Right ventricle myocardium inferior (tissue), 1 donor: ENCODE data around the gene POLR2C. TPM values are rescaled to one million over a fixed set of nuclear protein-coding genes. Genes with fewer than 3 reads are reported as not detected.
A peak's percentile ranks its signal among the peaks of the same experiment; 100 is the strongest.

Experiments
- ATAC-seq: fragments of 200-7000 bp; cut with Tn5 transposase; one replicate; pipeline ENCODE4 v1.9.1; 2020; ENCODE audit warnings: mild to moderate bottlenecking, moderate library complexity
- DNase-seq: peaks from one replicate; pipeline ENCODE4 v3.0.0; 2021; ENCODE audit errors: missing footprints
- intact Hi-C: fragments of 100-400 bp; cut with DNase I; formaldehyde crosslinking; loops from one replicate; pipeline ENCODE4 v1.11.0; 2022
- total RNA-seq: library from RNA; stranded (reverse); fragmentation: NEBNext Ultra II Directional; extraction: Animal tissue kit (Norgen Biotek cat#: 25700); gene quantifications from one replicate; pipeline ENCODE4 v1.2.1, GENCODE V29; 2021
- donor health status: DM: no; HTN: yes; CAD: no; lungs with severe emphysema.

The POLR2C gene
- total RNA-seq, 1 donor from 2014 or later, result 37.1 TPM

DNA sequence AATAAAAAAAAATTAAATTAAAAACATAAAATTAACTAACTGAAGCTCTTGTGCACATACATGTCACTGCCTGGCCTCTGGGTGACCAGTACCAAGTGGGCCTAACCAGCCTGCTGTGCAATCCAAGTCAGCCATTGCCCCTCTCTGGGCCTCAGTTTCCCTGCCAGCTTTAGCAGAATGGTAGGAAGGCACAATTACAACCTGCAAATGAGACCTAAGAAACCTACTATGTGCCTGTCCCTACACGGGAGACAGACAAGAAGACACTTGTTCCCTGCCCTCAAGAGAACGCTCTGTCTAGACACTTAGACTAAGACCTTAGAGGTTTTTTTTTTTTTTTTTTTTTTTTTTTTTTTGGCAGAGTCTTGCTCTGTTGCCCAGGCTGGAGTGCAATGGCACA lies 17.0 kb upstream of the POLR2C start:
- DNase-seq, result no peak
- no peak for ATAC-seq
- intact Hi-C loops, result no loop called here

DNA sequence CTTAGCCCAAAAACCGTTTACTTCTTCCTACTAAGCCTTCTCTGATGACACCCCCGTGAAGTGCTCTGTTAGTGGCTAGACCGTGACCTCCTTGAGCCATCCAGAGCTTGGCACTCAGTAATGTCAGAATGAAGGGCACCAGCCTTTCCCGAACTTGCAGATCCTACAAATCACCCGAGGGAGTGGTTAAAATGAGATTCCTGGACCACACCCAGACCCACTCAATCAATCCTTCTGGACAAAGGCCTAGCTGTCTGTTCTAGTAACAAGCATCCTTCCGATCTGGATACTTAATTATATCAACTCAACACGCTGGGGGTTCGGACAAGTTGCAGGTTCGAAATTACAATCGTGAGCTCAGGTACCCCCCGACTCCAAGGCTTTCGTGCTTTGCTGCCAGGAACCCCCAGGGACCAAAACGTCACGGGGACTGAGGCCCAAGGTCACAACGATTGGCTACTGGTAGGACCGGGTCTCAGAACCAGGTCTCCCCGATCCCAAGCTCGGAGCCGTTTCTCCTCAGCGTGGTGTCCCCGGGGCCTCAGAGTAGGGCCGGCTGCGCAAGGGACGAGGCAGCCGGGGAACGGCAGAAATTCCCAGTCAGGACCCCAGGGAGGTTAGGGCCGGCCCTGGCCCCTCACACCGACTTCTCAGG lies 15.8 kb upstream of the POLR2C start:
- DNase-seq (no peak), ATAC-seq (peak; percentile 24)
- intact Hi-C loops, result loop anchor here (2.0 kb wide), 1 partner anchor 72 kb away; no protein-coding TSS in a partner anchor

DNA sequence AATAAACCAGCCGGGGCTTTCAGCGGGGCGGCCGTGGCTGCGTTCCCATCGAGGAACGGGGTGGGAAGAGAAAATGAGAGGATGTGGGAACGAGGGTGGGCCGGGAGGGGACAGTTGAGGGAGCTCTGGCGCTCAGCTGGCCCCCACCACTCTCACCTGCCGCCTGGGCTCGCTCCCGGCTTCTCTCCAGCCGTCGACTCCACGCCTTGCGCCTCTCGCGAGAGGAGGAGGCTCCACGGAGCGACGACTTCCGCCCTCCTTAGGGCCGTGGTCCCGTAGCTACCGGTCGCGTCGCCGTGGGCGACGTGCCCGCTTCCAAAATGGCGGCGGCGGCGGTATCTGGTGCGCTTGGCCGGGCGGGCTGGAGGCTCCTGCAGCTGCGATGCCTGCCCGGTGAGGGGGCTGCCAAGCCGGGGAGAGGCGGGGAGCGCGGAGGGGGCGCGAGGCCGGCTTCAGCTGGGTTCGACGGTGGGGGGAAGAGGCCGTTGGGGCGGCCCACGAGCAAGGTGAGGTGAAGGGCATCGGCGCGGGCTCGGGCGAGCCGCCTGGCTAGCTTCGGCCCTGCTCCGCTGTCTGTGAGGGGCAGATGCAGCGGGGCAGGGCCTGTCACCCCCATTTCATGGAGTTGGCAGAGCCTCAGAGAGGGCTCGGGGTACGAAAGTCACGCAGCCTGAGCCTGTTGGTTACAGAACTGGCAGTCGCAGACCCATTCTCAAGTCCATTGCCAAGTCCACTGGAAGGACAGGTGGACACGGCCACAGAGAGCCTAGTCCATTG lies 15.1 kb upstream of the POLR2C start, which contains the start of the genes CIAPIN1 and COQ9:
Gene CIAPIN1 (minus strand): TSS at position 200 of the 777 bp plus-strand sequence. CDS start 6,457 bp downstream, outside the sequence.
Gene COQ9 (plus strand): TSS at position 294 of the 777 bp plus-strand sequence. CDS start 27 bp downstream, at position 321.
- intact Hi-C loops, result loop anchor here (2.0 kb wide), 1 partner anchor 71 kb away; no protein-coding TSS in a partner anchor

DNA sequence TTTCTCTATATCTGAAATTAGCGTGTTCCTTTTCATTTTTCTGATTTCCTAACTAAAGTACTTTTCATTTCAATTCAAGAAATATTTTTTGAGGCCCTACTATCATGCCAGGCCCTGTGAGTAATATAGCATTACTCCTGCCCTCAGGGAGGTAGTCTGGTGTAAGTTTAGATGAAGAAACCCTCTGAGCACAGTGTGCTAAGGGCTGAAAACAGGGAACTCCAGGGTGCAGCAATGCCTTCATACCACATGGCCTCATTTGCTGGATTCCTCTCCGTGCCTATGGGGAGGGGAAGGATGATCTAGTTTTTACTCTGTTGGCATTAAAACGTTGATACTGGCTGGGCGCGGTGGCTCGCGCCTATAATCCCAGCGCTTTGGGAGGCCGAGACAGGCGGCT lies 10.5 kb upstream of the POLR2C start:
- DNase-seq, result no peak
- no peak for ATAC-seq
- intact Hi-C loops, result no loop called here

More for the DNA sequence above, 15.1 kb upstream of the POLR2C start, which contains the start of the genes CIAPIN1 and COQ9:
- peak; percentile 99 for ATAC-seq
- DNase-seq, result peak; percentile 98

DNA sequence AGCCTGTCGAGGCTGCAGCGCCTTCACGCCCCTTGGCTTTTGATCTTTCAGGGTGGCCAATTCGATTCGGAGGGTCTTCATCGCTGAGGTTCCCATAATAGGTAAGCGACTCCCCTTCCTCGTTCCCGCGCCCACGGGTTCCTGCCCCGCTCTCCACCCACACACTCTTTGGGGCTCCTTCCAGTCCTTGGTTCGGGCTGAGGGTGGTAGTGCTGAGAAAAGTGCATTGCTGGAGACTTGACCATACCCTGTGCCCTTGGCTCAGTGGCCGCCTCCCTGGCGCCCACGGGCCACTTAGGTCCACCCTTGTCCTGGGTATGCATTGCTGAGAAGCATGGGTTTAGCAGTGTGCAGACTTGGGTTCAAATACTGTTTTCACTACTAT lies 491 bp downstream of the POLR2C start:
- DNase-seq (no peak), ATAC-seq (peak; percentile 52)
- intact Hi-C loops, result no loop called here

DNA sequence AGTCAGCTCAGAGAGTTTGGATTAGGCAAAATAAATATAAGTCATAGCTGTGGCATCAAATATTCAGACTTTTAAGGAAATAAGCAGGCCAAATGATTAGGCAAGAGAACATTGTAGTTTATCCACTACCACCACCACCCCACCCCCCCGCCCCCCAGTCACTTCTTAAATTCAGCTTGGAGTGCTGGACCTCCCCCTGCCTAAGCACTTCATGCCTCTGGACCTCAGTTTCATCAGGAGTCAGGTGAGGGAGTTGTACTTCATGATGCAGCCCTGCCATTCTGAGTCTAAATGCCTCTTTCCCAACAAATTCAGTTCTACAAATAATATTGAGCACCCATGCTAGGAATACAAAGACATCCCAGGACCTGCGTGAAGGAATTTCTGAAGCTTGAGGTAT lies 2.0 kb downstream of the POLR2C start:
- no peak for DNase-seq
- no peak for ATAC-seq
- intact Hi-C loops, result no loop called here

DNA sequence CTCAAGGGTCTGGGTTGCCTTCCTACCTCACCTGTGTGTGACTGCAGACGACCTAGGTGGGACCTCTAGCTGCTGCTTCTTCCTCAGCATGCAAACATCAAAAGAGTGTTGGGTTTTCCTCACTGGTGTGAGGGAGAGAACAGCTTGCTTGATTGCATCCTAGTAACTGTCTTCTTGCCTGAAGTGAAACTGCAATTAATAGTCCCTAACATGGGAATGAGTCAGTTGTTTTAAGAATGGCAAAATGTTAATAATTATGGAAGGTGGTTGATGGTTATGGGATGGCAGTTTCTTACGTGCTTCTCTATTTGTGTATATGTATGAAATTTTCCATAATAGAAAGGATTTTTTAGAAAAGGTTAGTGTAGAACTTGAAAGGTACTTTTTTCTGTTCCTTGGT lies 5.9 kb downstream of the POLR2C start:
- DNase-seq (no peak), ATAC-seq (no peak)
- intact Hi-C loops, result no loop called here

DNA sequence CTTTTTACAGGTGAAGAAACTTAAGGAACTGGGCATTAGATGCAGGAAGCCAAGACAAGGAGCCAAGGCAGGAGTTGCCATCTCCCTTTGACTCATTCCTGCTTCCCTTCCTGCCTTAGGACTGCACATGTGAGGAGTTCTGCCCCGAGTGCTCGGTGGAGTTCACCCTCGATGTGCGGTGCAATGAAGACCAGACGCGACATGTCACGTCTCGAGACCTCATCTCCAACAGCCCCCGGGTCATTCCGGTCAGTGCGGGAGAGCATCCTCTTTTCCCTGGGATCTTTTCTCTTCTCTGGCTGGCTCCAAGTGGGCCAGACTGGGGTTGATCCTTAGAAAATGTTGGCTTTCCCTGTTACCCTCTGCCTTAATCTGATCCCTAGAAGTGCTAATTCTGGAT lies 6.6 kb downstream of the POLR2C start:
- ATAC-seq, result no peak
- intact Hi-C loops, result no loop called here
- DNase-seq, result no peak

DNA sequence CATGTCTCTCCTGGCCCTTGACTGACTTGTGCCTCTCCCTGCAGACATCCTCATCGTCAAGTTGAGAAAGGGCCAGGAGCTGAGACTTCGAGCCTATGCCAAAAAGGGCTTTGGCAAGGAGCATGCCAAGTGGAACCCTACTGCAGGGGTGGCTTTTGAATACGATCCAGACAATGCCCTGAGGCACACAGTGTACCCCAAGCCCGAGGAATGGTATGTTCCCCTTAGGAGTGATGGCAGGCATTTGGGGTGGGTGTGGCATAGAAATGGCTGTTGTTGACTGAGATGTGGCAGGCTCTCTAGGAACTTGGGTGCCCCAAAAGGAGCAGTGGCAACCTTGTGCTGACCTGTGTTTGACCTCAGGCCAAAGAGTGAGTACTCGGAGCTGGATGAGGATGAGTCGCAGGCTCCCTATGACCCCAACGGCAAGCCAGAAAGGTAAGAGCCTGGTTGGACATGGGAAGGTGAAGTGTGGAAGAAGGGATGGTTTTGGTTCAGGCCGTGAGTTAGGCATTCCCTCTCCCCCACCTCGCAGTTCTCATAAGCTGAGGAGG lies 7.5 kb downstream of the POLR2C start:
- intact Hi-C loops, result no loop called here

DNA sequence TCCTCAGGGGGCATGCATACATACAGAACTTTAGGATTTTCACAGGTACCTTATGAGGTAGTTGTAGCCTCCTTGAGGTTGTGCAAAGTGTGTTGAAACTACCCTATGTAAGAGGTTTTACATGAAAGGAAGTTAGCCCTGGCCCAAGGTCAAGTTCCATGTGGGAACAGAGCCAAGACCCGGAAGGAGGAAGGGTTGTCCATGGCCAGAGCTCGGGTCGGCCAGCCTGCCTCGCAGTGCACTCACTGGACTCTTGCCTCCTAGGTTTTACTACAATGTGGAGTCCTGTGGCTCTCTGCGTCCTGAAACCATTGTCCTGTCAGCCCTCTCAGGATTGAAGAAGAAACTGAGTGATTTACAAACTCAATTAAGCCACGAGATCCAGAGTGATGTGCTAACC lies 8.2 kb downstream of the POLR2C start:
- intact Hi-C loops, result no loop called here
- DNase-seq (no peak), ATAC-seq (peak; percentile 49)

More for the DNA sequence above, 7.5 kb downstream of the POLR2C start:
- no peak for ATAC-seq
- no peak for DNase-seq

DNA sequence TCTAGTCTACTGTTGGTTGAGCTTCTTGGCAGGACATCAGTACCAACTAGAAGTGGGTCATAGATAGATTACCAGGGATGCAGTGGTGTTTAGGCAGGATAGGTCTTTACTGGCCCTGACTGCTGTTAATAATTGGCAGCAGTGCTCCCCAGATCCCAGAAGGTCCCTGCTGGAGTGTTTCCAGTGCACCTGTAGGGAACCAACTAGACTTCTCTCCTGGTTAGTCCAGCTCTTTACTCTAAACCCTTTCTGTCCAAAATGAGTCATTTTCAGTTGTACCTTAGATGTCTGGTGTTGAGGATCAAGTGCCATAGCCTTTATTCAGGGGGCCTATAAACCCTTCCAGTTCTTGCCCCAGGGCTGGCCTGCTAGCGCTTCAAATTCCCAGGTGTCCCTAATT lies 8.7 kb downstream of the POLR2C start:
- no peak for DNase-seq
- ATAC-seq, result no peak
- intact Hi-C loops, result no loop called here

DNA sequence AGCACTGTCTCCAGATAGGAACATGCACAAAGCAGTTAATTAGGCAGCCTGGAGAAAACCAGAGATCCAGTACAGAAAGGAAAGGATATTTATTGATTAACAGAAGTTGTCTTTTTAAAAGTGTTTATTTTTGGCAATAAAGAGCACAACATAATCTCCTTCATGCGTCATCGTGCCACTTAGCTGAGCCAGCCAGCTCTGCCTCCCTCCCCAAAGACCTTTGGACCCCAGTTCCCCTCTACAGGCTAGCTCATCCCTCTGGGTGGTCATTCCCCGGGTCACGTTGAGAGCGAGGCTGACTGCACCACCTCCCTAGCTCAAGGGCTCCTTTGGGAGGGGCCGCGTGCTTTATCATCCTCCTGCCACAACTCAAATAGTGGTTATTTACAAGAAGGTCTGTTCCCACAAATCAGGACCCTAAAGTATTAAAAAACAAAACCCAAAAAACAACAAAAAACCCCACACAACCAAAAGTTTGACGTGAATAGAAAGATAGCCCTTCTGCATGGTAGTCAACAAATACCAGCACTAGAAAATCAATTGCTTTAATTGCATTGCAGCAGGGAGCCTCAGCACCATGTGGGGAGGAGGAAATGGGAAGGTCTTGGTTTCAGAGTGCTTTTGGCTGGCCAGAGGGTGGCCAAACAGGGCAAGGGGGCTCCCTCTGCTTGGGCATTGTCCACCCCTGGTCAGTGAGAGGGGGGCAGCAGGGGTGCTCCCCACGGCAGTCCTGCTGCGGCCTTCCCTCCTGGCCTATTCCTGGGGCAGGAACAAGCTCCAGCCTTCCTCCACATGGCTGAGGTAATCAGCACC lies 9.6 kb downstream of the POLR2C start:
- intact Hi-C loops, result no loop called here
- ATAC-seq, result no peak
- DNase-seq, result no peak

DNA sequence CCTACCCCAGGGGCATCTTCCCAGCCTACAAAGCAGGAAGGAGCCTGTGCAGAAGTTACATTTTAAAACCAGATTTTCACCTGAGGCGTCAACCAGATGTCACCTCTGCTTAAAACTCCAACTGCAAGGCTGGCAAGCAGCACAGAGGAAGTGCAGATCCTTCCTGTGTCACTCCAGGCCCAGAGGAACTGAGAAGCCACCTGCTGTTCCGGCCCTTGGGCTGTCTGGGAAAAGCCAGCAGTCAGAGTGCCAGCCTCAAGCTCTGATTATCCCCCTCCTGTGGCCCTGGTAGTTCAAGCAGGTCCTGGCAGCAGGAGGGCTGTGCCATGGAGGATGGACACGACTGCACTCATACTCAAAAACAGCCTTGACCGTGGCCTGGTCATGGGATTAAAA lies 10.2 kb downstream of the POLR2C start:
- ATAC-seq, result no peak
- intact Hi-C loops, result no loop called here

DNA sequence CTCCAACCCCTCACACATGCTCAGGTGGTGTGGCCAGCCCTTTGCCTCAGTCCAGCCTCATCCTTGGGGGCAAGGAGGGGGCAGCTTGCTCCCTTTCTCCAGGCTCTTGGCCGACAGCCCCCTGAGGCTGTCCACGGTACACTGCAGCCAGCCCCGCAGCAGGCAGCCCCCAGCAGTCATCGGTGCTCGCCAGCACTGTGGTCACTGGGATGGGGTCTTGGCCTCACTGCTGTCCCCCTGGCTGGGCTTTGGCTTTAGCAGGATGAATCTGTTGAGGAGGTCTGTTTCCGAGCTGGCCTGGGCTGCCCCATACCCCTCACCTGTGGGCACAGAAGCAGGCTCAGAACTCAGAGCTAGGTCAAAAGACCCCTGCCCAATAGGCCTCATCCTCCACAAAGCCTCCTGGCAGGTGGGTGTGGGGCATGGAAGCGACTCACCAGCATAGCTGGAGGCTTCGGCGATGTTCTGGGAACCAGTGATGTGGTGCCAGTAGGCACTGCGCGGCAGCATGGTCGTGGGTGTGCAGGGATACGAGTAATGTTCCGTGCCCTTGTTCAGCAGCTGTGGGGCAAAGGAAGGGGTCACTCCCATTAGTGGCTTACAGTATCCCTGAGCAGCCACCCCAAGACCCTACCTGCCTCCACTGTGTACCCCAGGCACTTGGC lies 10.8 kb downstream of the POLR2C start:
- DNase-seq, result no peak
- ATAC-seq, result no peak
- intact Hi-C loops, result no loop called here

More for the DNA sequence above, 10.2 kb downstream of the POLR2C start:
- no peak for DNase-seq

DNA sequence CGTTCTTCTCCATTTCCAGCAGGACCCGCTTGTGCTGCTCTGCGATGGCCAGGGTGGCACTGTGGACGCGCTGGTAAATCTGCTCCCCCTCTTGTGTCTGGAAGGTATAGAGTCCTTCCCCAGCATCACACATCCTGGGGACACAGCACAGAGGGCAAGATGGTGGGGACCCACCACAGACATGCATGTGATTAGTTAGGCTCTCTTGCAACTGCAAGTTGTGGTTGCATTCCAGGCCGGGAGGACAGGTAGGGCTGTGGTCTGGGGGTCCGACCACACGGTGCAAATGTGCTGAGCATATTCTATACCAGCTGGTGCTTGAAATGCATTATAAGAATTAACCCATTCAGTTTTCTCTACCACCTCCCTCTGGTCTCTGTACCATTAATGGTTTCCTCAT lies 11.4 kb downstream of the POLR2C start:
- intact Hi-C loops, result no loop called here
- no peak for DNase-seq
- no peak for ATAC-seq

DNA sequence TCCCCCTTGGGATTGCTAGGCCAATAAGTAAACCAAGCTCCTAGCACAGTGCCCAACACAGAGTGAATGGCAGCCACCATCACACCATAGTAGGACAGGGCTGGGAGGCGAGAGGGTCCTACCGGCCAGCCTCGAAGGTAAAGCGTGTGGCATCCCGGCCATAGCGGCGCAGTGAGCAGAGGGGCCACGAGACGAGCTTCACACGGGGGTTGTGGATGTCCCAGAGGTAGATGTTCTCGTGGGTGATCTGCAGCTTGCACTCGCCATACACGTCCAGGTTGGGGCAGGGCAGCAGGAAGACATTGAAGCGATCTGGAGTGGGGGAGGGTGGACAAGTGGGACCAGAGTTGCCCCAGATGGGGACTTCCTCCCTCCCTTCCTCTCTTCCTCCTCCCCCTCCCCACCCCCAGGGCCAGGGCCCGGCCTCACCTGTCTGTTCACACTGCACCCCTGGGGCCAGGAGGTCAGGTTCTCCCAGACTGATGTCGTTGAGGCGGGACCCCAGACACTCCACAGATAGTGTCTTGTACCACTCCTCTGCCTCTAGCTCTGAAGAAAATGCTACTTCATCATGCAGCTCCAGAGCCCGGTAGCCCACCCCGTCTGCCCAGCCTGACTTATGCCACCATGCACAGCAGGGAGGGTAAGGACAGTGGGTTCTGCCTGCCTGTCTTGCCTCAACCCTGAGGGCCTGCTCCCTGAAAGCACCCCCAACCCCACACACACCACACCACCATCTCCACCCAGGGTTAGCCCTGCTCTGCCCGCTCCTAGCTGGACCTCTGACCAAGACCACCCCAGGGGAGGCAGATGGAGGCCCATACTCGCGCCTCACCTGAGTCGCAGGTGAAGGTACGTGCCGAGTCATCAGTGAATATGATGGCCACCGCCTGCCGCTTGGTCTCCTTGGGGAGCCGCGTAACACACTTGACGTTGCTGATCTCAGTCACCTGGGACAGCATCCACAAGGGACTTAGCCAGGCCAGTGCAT lies 12.5 kb downstream of the POLR2C start:
- DNase-seq, result no peak
- ATAC-seq, result no peak
- intact Hi-C loops, result loop anchor here (5.0 kb wide), 1 partner anchor 42 kb away; no protein-coding TSS in a partner anchor

DNA sequence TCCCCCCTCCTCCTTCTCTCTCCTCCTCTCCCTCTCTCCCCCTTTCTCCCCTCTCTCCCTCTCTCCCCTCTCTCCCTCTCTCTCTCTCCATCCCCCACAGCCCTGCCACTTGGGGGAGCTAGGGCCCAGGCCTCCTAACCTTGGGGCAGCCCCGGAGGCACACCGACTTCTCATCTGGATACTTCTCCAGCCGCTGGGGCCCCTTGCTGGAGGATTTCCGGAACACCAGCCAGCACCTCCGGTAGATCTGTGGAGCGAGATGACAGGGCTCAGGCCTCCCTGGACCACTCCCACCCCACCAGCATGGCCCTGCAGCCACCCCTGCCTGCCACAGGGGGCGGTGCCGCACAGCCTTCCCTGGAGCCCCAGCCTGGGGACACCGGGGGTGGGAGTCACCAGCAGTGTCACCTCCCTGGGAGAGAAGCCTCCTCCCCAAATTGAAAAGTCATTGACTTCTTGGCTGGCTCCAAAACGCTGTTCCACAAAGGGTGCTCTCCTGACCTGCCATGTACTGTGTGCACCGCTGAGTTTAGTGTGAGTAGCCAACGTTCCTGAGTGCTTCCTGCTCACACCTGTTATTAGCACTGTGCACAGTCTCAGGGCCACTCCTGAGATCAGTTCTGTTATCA lies 13.3 kb downstream of the POLR2C start:
- intact Hi-C loops, result loop anchor here (5.0 kb wide), 1 partner anchor 41 kb away; no protein-coding TSS in a partner anchor
- ATAC-seq, result no peak
- peak; percentile 73 for DNase-seq
